ENCODE measurements around the gene MCU.
A peak's percentile ranks its signal among the peaks of the same experiment; 100 is the strongest.

MCU gene

DNA sequence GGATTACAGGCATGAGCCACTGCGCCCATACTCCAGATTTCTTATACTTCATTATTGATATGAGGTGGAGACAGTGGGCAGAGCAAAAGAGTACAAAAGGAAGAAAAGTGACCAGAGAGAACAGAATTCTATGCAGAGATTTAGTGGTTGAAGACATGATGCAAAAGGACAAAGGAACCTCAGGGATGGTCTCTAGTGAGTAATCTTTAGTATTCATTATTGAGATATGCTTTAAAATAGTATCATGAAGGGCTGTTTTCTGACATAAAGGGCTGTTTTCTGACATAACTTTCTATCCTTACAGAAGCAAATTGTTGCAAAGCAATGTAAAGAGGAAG is 120.4 kb downstream of the MCU start:
- DNase-seq, result no peak

GRCh38 chr10:72812753-72813430 is 120.9 kb downstream of the MCU start:
- no peak for DNase-seq

GRCh38 chr10:72814099-72814790 is 122.3 kb downstream of the MCU start:
- DNase-seq, result no peak

DNA sequence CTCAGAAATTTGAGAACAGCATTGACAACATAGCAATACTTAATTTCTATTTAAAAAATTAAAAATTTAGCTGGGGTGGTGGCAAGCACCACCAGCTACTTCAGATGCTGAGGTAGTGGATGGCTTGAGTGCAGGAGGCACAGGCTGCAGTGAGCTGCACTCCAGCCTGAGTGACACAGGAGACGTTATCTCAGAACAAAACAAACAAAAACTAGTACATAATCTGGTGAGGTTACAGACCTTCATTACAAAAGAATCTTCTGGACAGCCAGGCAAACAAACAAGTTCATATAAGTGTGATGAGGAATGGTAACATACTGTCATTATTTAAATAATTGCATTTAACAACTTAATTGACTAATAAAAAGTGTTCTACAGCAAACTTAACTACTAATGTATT is 124.6 kb downstream of the MCU start:
- no peak for DNase-seq

DNA sequence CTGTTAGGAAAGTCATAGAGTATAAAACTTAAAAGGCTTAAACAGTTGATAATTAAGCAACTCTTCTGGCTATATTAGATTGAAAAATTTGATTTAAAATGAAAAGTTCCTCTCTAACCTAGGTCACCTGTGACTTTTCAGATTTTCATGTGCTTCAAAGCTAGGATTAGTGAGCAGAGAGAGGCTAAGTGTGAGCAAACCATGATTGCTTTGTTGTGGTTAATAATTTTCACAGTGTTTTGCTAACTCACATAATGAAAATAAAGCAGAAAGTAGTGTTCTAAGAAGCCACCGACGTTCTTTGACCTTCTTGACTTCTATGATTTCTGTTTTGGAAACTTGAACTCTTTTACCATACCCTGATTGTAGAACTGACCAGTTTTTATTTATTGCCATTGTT is 126.1 kb downstream of the MCU start:
- no peak for DNase-seq

DNA sequence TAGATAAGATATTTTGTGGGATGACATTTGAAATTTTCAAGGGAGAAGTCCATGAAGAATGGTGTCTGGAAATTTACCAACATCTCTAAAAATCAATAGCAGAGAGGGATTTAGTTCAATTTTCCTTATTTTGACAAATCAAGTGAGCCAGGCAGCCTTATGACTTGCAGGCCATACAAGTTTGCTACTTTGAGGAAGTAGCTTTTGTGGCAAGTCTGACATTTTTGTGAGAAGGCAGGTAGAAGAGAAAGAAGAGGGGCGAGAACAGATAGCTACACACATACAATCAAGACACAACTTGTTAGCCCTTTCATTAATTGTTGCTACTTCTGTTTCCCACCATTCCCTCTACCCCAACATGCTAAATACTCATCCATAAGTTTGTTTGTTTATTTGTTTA is 127.1 kb downstream of the MCU start:
- no peak for DNase-seq

GRCh38 chr10:72821606-72822005 is 129.7 kb downstream of the MCU start:
- no peak for DNase-seq

DNA sequence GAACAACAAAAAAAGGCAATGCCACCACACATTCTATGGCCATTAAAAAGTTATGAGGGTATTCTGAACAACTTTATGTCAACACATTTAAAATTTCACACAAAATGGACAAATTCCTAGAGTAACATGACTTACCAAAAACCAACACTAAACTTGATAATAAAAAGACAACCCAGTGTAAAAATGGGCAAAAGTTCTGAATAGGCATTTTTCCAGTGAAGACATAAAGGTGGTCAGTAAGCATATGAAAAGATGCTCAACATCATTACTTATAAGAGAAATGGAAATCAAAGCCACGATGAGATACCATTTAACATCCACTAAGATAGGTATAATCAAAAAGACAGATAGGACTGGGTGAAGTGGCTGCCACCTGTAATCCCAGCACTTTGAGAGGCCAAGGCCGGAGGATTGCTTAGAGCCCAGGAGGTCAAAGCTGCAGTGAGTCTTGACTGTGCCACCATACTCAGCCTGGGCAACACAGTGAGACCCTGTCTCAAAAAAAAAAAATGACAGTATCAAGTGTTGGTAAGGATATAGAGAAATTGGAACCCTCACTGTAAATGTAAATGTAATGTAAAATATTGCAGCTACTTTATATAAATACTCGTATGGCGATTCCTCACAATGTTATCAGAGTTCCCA is 130.5 kb downstream of the MCU start:
- DNase-seq, result no peak

GRCh38 chr10:72825163-72825562 is 133.2 kb downstream of the MCU start:
- DNase-seq, result no peak

GRCh38 chr10:72826346-72826745 is 134.4 kb downstream of the MCU start:
- DNase-seq, result no peak

DNA sequence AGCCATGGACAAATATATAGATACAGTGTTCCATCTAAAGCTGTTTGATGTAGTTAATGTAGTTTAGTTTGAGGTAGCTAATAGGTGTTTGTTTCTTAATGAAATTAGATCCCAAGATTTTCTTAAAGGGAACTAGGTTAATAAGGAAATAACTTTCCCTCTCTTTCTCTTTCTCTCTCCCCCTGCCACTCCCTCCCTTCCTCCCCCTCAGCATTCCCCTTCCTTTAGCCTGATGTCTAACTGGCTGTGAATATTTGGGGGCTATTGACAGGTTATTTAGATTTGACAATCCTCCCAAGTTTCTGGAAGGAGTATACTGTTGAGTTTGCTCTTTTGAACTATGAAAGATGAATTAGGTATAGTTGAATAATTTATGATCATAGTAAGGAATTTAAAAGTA is 136.4 kb downstream of the MCU start:
- DNase-seq, result no peak

GRCh38 chr10:72830625-72831024 is 138.7 kb downstream of the MCU start:
- DNase-seq, result no peak

DNA sequence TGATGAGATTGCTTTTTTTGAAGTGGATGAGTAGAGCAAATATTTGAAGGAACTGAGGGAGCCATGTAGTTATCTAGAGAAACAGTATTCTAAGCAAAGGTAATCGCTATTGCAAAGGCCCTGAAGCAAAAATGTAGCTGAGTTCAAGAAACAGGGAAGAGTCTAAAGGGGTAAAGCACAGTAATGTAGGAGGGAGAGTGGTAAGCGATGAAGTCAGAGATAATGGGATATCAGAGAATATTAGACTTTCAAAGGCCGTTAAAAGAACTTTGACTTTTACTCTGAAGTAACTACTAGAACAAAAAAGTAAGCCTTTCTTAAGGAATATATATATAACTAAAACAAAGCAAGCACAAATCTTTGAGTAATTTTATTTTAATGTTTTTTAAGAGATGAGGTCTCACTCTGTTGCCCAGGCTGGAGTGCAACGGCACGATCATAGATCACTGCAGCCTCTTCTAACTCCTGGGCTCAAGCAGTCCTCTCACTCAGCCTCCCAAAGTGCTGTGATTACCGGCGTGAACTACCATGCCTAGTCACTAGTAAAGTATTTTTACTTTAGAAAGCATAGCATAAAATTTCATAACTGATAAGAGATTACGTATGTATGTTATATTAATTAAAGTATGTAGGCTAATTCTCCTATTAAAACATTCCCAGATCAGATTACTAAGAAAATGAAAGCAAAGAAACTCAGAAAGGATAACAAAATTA is 139.9 kb downstream of the MCU start:
- no peak for DNase-seq

DNA sequence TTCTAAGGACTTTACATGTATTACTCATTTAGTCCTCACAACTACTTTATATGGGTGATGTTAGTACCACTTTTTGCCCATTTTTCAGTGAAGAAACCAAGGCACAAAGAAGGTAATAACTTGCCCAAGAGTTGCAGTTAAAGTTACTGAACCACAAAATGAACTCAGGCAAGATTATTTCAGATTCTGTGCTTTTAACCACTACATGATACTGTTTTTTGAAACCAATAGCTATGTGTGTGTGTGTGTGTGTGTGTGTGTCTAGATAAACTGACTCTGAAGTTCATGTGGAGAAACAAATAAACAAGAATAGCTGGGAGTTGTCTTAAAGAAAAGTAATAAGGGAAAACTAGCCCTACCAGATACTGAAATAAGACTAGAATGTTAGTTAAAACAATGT is 140.8 kb downstream of the MCU start:
- DNase-seq, result no peak

DNA sequence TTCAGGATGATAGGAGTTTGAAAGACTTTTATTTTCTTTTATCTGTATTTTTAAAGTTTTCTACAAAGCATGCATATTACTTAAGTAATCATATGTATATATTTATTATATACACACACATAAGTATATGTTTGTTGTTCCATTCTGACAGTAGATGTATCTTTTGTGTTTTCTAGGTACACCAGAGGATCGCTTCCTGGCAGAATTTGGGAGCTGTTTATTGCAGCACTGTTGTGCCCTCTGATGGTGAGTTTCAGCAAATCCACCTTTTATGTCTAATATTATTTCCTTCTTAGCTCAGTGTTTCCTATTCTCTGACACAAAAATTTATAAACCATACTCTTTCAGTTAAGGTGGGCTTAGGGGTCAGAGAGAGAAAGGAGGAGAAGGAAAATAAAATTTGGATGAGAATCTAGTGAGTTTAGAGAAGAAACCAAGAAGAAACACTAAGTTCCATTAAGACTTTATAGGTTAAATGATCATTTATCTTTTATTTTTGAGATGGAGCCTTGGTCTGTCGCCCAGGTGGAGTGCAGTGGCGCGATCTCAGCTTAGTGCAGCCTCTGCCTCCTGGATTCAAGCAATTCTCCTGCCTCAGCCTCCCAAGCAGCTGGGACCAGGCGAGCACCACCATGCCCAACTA is 142.4 kb downstream of the MCU start:
- peak; percentile 2 for DNase-seq

GRCh38 chr10:72840319-72840718 is 148.4 kb downstream of the MCU start:
- DNase-seq, result no peak

DNA sequence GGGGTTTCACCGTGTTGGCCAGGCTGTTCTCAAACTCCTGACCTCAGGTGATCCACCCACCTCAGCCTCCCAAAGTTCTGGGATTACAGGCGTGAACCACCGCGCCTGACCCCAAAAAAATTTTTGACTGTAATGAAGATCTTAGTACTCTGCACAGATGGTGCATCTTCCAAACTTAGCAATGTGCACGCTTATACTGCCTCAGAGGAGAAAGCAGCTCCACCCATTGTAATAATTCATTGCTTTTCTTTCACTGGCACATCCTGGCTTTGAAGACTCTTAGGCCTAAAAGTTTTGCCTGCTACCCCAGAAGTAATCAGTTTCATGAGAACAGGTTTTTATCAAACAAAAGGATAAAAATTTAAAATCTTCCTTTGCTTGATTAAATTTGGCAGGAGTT is 149.5 kb downstream of the MCU start:
- no peak for DNase-seq

DNA sequence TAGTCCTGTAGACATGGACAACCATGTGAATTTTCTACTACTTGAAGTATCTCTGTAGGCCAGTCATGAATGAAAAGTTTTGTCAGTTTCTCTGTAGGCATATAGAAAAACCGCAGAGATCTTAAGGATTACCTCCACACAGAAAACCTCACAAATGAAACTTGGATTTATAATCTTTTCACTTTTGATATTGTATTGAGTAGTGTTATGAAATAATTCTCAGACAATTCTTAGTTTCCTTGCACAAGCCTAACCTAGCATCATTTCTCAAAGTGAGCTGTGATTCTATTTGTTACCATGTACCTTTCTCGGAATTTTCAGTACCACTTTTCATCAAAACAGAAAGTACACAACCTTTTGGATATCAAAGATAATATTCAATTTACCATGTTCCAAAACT is 150.2 kb downstream of the MCU start:
- DNase-seq, result no peak

DNA sequence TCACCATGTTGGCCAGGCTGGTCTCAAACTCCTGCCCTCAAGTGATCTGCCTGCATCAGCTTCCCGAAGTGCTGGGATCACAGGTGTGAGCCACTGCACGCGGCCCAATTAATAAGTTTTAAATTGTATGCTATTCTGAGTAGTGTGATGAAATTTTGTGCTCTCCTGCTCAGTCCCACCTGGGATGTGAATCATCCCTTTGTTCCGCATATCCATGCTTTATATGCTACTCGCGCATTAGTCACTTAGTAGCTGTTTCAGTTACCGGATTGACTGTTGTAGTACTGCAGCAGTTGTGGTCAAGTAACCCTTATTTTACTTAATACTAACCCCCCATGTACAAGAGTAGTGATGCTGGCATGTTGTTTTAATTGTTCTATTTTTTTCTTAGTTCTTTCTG is 154.3 kb downstream of the MCU start:
- no peak for DNase-seq

GRCh38 chr10:72847681-72848080 is 155.7 kb downstream of the MCU start:
- DNase-seq, result no peak

GRCh38 chr10:72850861-72851260 is 158.9 kb downstream of the MCU start:
- no peak for DNase-seq

DNA sequence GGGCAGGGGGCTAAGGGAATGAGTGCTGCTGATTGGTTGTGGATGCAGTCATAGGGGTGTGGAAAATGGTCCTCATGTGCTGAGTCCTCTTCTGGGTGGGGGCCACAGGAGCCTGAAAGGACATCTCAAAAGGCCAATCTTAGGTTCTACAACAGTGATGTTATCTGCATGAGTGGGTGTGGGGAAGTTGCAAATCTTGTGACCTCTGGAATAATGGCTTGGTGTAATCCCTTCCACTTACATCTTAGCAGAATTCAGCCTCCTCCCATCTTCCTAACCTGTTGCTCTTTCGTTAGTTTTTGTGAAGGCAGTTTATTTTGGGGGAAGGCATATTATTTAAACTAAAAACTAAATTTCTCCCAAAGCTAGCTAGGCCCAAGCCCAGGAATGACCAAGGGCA is 159.6 kb downstream of the MCU start:
- no peak for DNase-seq

DNA sequence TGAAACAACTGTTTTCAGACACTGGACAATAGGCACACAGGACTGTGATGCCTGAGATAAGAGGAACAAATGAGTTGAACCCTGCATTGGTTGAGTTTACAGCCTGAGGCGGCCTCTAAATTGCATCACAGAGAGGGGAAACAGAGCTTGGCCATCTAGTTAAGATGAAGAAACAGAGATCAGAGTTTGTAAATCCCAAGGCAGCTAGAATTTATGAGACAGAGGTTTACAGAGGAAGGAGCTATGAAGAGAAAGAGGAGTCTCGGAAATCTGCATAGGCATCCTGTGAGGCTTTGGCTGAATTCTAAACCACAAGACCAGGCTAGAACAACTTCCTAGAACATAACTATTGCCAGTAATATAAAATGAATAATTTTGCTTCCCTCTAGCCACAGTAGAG is 160.6 kb downstream of the MCU start:
- DNase-seq, result no peak
